Endothelial cell of umbilical vein (primary cell): ENCODE results near the gene TUB. TPM values are rescaled to one million over a fixed set of nuclear protein-coding genes. Genes with fewer than 3 reads are reported as not detected.

Experiments used
- BruUV-seq: library from RNA; stranded (reverse); fragments of 400-500 nt; replicated peaks from 2 replicates; lab custom pipeline; 2021; lab: Mats Ljungman, UMichigan
- CTCF ChIA-PET: fragments of 300-600, 350-600 bp; sonication (Branson Sonifier 250); formaldehyde crosslinking; loops from one replicate; lab custom pipeline; 2021; ENCODE audit warnings: antibody characterized with exemption, inconsistent platforms; lab: Charles Lee
- POLR2A ChIA-PET: fragments of 300-600, 350-600 bp; sonication (Branson Sonifier 250); formaldehyde crosslinking; loops from one replicate; lab custom pipeline; 2021; ENCODE audit warnings: antibody characterized with exemption, inconsistent platforms; lab: Charles Lee
- DNase-seq: peaks from one replicate; pipeline ENCODE4 v3.0.0-alpha.2; 2011; ENCODE audit warnings: low read depth, low spot score
- FAIRE-seq: peaks from 2 replicates; lab custom pipeline; 2011; peaks lifted over from hg19 to GRCh38; lab: Jason Lieb, UNC
- H2AFZ ChIP-seq: 2 replicates; pipeline ENCODE4 v1.6.0; 2012; ENCODE audit warnings: low read depth, low read length, control low read depth, inconsistent platforms
- H3K27ac ChIP-seq: 2 replicates; pipeline ENCODE4 v1.5.1; 2011; ENCODE audit warnings: low read depth, mild to moderate bottlenecking, control low read depth, low read length, moderate library complexity; ENCODE audit not compliant: insufficient read depth
- H3K27me3 ChIP-seq, 2 experiments: 2 replicates each; pipeline versions ENCODE4 v1.6.0 to v1.6.1; 2011; ENCODE audit warnings: low read length in 2 of 2, mixed read lengths in 1 of 2; ENCODE audit not compliant: control insufficient read depth in 2 of 2, insufficient read depth in 2 of 2
- H3K36me3 ChIP-seq, 2 experiments: 2 replicates in 1 of 2; 3 replicates in 1 of 2; pipeline ENCODE4 v1.5.1; 2011; ENCODE audit warnings: low read length in 2 of 2, mild to moderate bottlenecking in 1 of 2, moderate library complexity in 1 of 2; ENCODE audit not compliant: control insufficient read depth in 2 of 2, insufficient read depth in 2 of 2; ENCODE audit errors: extremely low read depth in 1 of 2
- H3K4me1 ChIP-seq: 3 replicates; pipeline ENCODE4 v1.5.1; 2011; ENCODE audit warnings: mild to moderate bottlenecking, low read length; ENCODE audit not compliant: control insufficient read depth, insufficient read depth; ENCODE audit errors: extremely low read depth
- H3K4me2 ChIP-seq: 2 replicates; pipeline ENCODE4 v1.6.1; 2011; ENCODE audit warnings: low read length, control low read depth, mixed read lengths; ENCODE audit not compliant: insufficient read depth
- H3K4me3 ChIP-seq, 3 experiments: fragments of 200-600 bp in 1 of 3; sonication (generic), shearing (Covaris generic) in 1 of 3; replicated peaks in 1 of 3; 2 replicates each; pipeline ENCODE4 v1.5.1; 2011 to 2016; ENCODE audit warnings: control low read depth in 3 of 3, low read length in 3 of 3, mild to moderate bottlenecking in 2 of 3, inconsistent platforms in 1 of 3, low read depth in 1 of 3, moderate library complexity in 1 of 3; ENCODE audit not compliant: insufficient read depth in 1 of 3
- H3K79me2 ChIP-seq: 2 replicates; pipeline ENCODE4 v1.6.0; 2012; ENCODE audit warnings: low read length, inconsistent platforms; ENCODE audit not compliant: control insufficient read depth, insufficient read depth
- H3K9ac ChIP-seq: replicated peaks from 2 replicates; pipeline ENCODE3; 2011; ENCODE audit warnings: low read length, control low read depth; ENCODE audit not compliant: insufficient read depth; ENCODE audit errors: extremely low read depth
- H3K9me1 ChIP-seq: replicated peaks from 3 replicates; pipeline ENCODE4 v1.6.0; 2011; ENCODE audit warnings: mild to moderate bottlenecking, low read length; ENCODE audit not compliant: control insufficient read depth, insufficient read depth; ENCODE audit errors: extremely low read depth
- H3K9me3 ChIP-seq: replicated peaks from 2 replicates; pipeline ENCODE4 v1.5.1; 2012; ENCODE audit warnings: low read length, inconsistent platforms; ENCODE audit not compliant: control insufficient read depth, insufficient read depth
- H4K20me1 ChIP-seq: replicated peaks from 2 replicates; pipeline ENCODE3; 2011; ENCODE audit warnings: mild to moderate bottlenecking, low read length; ENCODE audit not compliant: control insufficient read depth, insufficient read depth; ENCODE audit errors: extremely low read depth
- CTCF ChIP-seq, 2 donors: IDR thresholded peaks; 1 replicate in 1 of 2; 2 replicates in 1 of 2; pipeline ENCODE4 v1.5.1; 2011; ENCODE audit warnings: low read length in 2 of 2, mild to moderate bottlenecking in 2 of 2, moderate library complexity in 2 of 2, control low read depth in 1 of 2, inconsistent platforms in 1 of 2, low read depth in 1 of 2; ENCODE audit not compliant: insufficient read depth in 1 of 2; ENCODE audit errors: extremely low read depth in 1 of 2
- EZH2 ChIP-seq: IDR thresholded peaks from 2 replicates; pipeline ENCODE4 v1.6.1; 2012; ENCODE audit warnings: borderline replicate concordance, low read depth, mild to moderate bottlenecking, moderate library complexity, low read length, inconsistent platforms; ENCODE audit not compliant: severe bottlenecking
- FOS ChIP-seq: IDR thresholded peaks from 2 replicates; pipeline ENCODE4 v1.6.1; 2011; ENCODE audit warnings: mild to moderate bottlenecking, low read length, moderate library complexity, borderline replicate concordance; ENCODE audit not compliant: insufficient read depth
- GATA2 ChIP-seq: IDR thresholded peaks from 2 replicates; pipeline ENCODE4 v1.7.0; 2011; ENCODE audit warnings: low read depth, mild to moderate bottlenecking, moderate library complexity, mixed read lengths, low read length; ENCODE audit not compliant: insufficient read length, insufficient read depth
- JUN ChIP-seq: IDR thresholded peaks from 2 replicates; pipeline ENCODE4 v1.6.1; 2011; ENCODE audit warnings: borderline replicate concordance, low read depth; ENCODE audit not compliant: insufficient read length, insufficient read depth
- MAX ChIP-seq: IDR thresholded peaks from 2 replicates; pipeline ENCODE4 v1.6.1; 2011; ENCODE audit not compliant: insufficient read depth, insufficient read length
- MYC ChIP-seq: IDR thresholded peaks from one replicate; pipeline ENCODE4 v1.6.1; 2011; ENCODE audit warnings: mild to moderate bottlenecking, low read depth, low read length
- POLR2A ChIP-seq: IDR thresholded peaks from 2 replicates; pipeline ENCODE4 v1.6.1; 2012; ENCODE audit warnings: low read depth, mild to moderate bottlenecking, control low read depth, low read length
- POLR2AphosphoS5 ChIP-seq: IDR thresholded peaks from 2 replicates; pipeline ENCODE4 v1.6.1; 2012; ENCODE audit warnings: low read depth, mild to moderate bottlenecking, control low read depth, low read length, moderate library complexity; ENCODE audit not compliant: insufficient read depth
- dilution Hi-C: fragments of 300-500 bp; cut with MboI; formaldehyde crosslinking; loops from one replicate; pipeline ENCODE4 v1.15.0; 2019; ENCODE audit warnings: low sequenced_read_pairs; ENCODE audit not compliant: extremely low pct_ligation_motif_present
- intact Hi-C: fragments of 100-400 bp; cut with micrococcal nuclease; formaldehyde crosslinking; loops from one replicate; pipeline ENCODE4 v1.10.0; 2022
- polyA plus RNA-seq, 4 experiments: library from polyadenylated mRNA; depleted of rRNA in 3 of 4; stranded (reverse) in 3 of 4; unstranded in 1 of 4; fragments of >200 nt; gene quantifications; 2 replicates each; pipeline versions ENCODE4 v1.2.1 to v1.2.3, GENCODE V29; 2011 to 2012; ENCODE audit warnings: missing spikeins in 1 of 4
- total RNA-seq: library from RNA; stranded (reverse); gene quantifications from 2 replicates; pipeline ENCODE4 v1.2.3, GENCODE V29; 2021

The TUB gene
- total and polyA plus RNA-seq, 2 donors (not counting 3 experiments of a cell fraction or from before 2014, with no cell fraction given): 2.3 to 3.9 TPM

- Histone ChIP-seq H3K9me3 (no peaks in the 10 kb centered on the region), H3K9me1 (no peaks in the 10 kb centered on the region), H2AFZ (no peak overlapping the region), H3K27ac (no peak overlapping the region), H3K36me3 (no peaks in the 10 kb centered on the region), H4K20me1 (no peaks in the 10 kb centered on the region), H3K79me2 (no peaks in the 10 kb centered on the region), H3K4me3 (no peak overlapping the region), H3K4me2 (no peak overlapping the region), H3K9ac (no peak overlapping the region), H3K4me1 (peaks cover 3% of the 10 kb centered on the region), H3K27me3 (peaks cover 2% of the 10 kb centered on the region in 2 experiments)
- TF ChIP-seq POLR2A (no peak), EZH2 (no peak), JUN (no peak), FOS (no peak), CTCF (IDR thresholded peaks at IDR 0.05; ENCODE audit: extremely low read depth in 1 of 2, insufficient read depth in 1 of 2, low read depth in 1 of 2, low read length in 2 of 2) (no peak), MYC (no peak), GATA2 (no peak), MAX (no peak), POLR2AphosphoS5 (no peak)
- FAIRE-seq: no peak
- intact Hi-C loops: no loop called here
- ChIA-PET POLR2A (no interaction called here), CTCF (interaction anchor here (0.8 to 3.5 kb wide), 5 partner anchors 11 to 61 kb away, joined by 3 to 32 read pairs (median 7); no protein-coding TSS in a partner anchor)
- dilution Hi-C loops: no loop called here
- no peak for DNase-seq
- no TSS peak for BruUV-seq
Measured at GRCh38 chr11:8067567-8067928, 13.5 kb upstream of the TUB start.
